Adrenal gland (tissue), 12 donors: ENCODE results near the gene GJA3. TPM values are rescaled to one million over a fixed set of nuclear protein-coding genes. Genes with fewer than 3 reads are reported as not detected.
A peak's percentile ranks its signal among the peaks of the same experiment; 100 is the strongest.

Source experiments
- DNase-seq, 7 donors: peaks; one replicate each; pipeline ENCODE4 v3.0.0-alpha.2; 2019 to 2020
- H3K27ac ChIP-seq, 5 donors: fragments of 200-600 bp; sonication (generic) in 4 of 5; 1 replicate in 3 of 5; 2 replicates in 2 of 5; pipeline versions ENCODE4 v1.5.1 to v1.8.0; 2016 to 2020; ENCODE audit warnings: mild to moderate bottlenecking in 1 of 5
- H3K27me3 ChIP-seq: fragments of 200-600 bp; 2 replicates; pipeline ENCODE4 v1.8.0; 2021
- H3K36me3 ChIP-seq, 2 donors: fragments of 200-600 bp; replicated peaks in 1 of 2; 1 replicate in 1 of 2; 2 replicates in 1 of 2; pipeline versions ENCODE4 v1.5.1 to v1.8.0; 2018 to 2022
- H3K4me1 ChIP-seq, 2 donors: fragments of 200-600 bp; replicated peaks in 1 of 2; 1 replicate in 1 of 2; 2 replicates in 1 of 2; pipeline versions ENCODE4 v1.5.1 to v1.8.0; 2018 to 2021
- H3K4me3 ChIP-seq, 4 donors: fragments of 200-600 bp; sonication (generic) in 3 of 4; one replicate each; pipeline ENCODE4 v1.5.1; 2016 to 2018
- H3K9me3 ChIP-seq, 3 donors: fragments of 200-600 bp; sonication (generic) in 1 of 3; replicated peaks in 1 of 3; 1 replicate in 2 of 3; 2 replicates in 1 of 3; pipeline versions ENCODE4 v1.5.1 to v1.8.0; 2016 to 2021
- POLR2A ChIP-seq, 2 donors: fragments of 450-650 bp; IDR thresholded peaks; one replicate each; pipeline ENCODE4 v1.6.1; 2017; ENCODE audit warnings: antibody characterized with exemption in 2 of 2, mild to moderate bottlenecking in 2 of 2, moderate library complexity in 1 of 2
- WGBS, 4 donors: extraction: QIAGEN DNeasy Blood & Tissue Kit in 2 of 4; methylation state at CpG; one replicate each; pipeline versions ENCODE4 v1.1.5 to v1.1.7; 2013 to 2017; 5-methylcytosine and 5-hydroxymethylcytosine counted together
- intact Hi-C, 2 donors: fragments of 100-400 bp; cut with DNase I; formaldehyde crosslinking; loops; one replicate each; pipeline versions ENCODE4 v1.14.1 to v1.15.0; 2022 to 2023
- polyA plus RNA-seq, 3 donors: library from polyadenylated mRNA; stranded (reverse); fragments of 200-250 nt in 2 of 3; fragments of 350-450 nt in 1 of 3; fragmentation: Illumina TruSeq in 1 of 3; extraction: RNeasy Lipid Tissue Mini Kit (QIAGEN cat#74804) in 1 of 3; gene quantifications; one replicate each; pipeline ENCODE4 v1.2.3, GENCODE V29; 2013 to 2014
- total RNA-seq, 9 donors: library from RNA; depleted of rRNA in 4 of 9; stranded (reverse); fragments of >200 nt in 4 of 9; fragments of 120-200 nt in 1 of 9; fragmentation: NEBNext Ultra II Directional in 1 of 9; extraction: Animal tissue kit (Norgen Biotek cat#: 25700) in 1 of 9; gene quantifications; one replicate each; pipeline versions ENCODE4 v1.1.0 to v1.2.4, GENCODE V29; 2013 to 2023
- TF ChIP-seq, protein P1 (sequence below), 6 experiments: fragments of 450-650 bp in 4 of 6; fragments of 200-600 bp in 2 of 6; sonication (generic) in 1 of 6; IDR thresholded peaks; 1 replicate in 5 of 6; 2 replicates in 1 of 6; pipeline versions ENCODE4 v1.5.1 to v1.8.0; 2016 to 2021; ENCODE audit warnings: antibody characterized with exemption in 6 of 6, mild to moderate bottlenecking in 2 of 6, moderate library complexity in 1 of 6
- donor health status: healthy with polysubstance abuse.
- donor health status: Bipolar disorder and iron deficiency.
- donor health status: DM: yes; HTN: yes; CAD: no.
- donor health status: DM: no; HTN: no; CAD: no.
- donor health status: DM: no; HTN: no; CAD: no.
- donor health status: DM: yes; HTN: yes; CAD: no.

GJA3 gene
- total and polyA plus RNA-seq, 12 donors: under 0.01 TPM; not detected in 11

GRCh38 chr13:20124303-20124702, 36.5 kb downstream of the GJA3 start:
- Histone ChIP-seq H3K27me3 (no peaks in the 10 kb centered on the region), H3K27ac (no peak overlapping the region), H3K4me3 (no peak overlapping the region), H3K36me3 (no peaks in the 10 kb centered on the region), H3K4me1 (peaks cover 11 to 13% of the 10 kb centered on the region in 2 donors), H3K9me3 (no peaks in the 10 kb centered on the region)
- WGBS, 4 donors: 64 to 81% (median 77%) methylated on average over 1 of the region's 1 CpG
- no peak for TF ChIP-seq POLR2A (IDR thresholded peaks at IDR 0.05)
- TF ChIP-seq, protein P1, sequence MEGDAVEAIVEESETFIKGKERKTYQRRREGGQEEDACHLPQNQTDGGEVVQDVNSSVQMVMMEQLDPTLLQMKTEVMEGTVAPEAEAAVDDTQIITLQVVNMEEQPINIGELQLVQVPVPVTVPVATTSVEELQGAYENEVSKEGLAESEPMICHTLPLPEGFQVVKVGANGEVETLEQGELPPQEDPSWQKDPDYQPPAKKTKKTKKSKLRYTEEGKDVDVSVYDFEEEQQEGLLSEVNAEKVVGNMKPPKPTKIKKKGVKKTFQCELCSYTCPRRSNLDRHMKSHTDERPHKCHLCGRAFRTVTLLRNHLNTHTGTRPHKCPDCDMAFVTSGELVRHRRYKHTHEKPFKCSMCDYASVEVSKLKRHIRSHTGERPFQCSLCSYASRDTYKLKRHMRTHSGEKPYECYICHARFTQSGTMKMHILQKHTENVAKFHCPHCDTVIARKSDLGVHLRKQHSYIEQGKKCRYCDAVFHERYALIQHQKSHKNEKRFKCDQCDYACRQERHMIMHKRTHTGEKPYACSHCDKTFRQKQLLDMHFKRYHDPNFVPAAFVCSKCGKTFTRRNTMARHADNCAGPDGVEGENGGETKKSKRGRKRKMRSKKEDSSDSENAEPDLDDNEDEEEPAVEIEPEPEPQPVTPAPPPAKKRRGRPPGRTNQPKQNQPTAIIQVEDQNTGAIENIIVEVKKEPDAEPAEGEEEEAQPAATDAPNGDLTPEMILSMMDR (IDR thresholded peaks at IDR 0.05): no peak
- peak in 1 of 7 donors; percentile 39 for DNase-seq
- intact Hi-C loops: no loop called here

DNA sequence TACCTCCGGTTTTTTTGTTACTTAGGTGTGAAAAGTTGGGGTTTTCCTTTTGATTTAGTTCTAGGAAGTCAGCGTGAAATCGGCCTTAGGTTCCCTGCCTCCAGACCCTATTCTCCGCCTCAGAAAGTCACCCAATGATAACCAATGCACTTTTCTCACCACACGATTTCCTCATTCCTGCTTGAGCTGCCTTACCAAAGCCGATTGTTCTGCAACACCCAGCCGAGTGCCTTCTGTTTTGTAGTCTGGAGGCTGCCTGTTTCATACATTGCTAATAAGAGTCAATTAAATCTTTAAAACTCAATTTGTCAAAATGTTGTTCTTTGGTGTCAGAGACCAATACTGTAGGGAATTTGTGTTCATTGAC, 39.7 kb downstream of the GJA3 start:
- TF ChIP-seq, protein P1 (IDR thresholded peaks at IDR 0.05): no peak
- TF ChIP-seq POLR2A (IDR thresholded peaks at IDR 0.05): no peak
- DNase-seq: peak in 1 of 7 donors; percentile 46
- peak overlapping the region in 1 of 5 donors; percentile 23 for H3K27ac ChIP-seq
- no peaks in the 10 kb centered on the region for H3K9me3 ChIP-seq
- H3K36me3 ChIP-seq: no peaks in the 10 kb centered on the region
- no peaks in the 10 kb centered on the region for H3K27me3 ChIP-seq
- 39 to 57% (median 51%) methylated on average over 6 to 7 of the region's 7 CpGs for WGBS, 4 donors
- no peak overlapping the region for H3K4me3 ChIP-seq
- intact Hi-C loops: no loop called here
- H3K4me1 ChIP-seq: peaks cover 0 to 9% of the 10 kb centered on the region in 2 donors

DNA sequence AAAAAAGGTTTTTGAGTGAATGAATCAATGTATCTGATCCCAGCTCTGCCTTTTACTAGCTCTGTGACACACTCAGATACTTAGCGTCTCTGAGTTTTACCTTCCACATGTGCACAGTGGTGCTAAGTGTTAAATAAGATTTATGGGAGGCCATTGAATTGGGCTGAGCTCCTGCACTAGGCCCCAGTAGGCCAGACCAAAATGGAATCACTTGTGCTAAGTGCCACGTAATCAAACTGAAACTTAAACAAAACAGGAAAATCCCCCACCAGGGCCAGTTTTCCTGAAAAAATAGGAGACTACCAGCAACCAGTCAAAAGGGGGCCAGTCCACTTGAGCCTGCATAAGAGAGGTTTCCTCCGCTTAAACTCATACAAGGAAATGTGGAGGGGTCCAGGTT, 40.9 kb downstream of the GJA3 start:
- TF ChIP-seq, protein P1 (IDR thresholded peaks at IDR 0.05): no peak
- no peak for TF ChIP-seq POLR2A (IDR thresholded peaks at IDR 0.05)
- Histone ChIP-seq H3K27me3 (no peaks in the 10 kb centered on the region), H3K4me3 (peak overlapping the region in 1 of 4 donors; percentile 39), H3K27ac (peak overlapping the region in 4 of 5 donors; percentile 61 to 88 (median 80)), H3K9me3 (no peaks in the 10 kb centered on the region), H3K36me3 (no peaks in the 10 kb centered on the region), H3K4me1 (peaks cover 0 to 3% of the 10 kb centered on the region in 2 donors)
- no peak for DNase-seq
- intact Hi-C loops: no loop called here
- WGBS, 4 donors: 72 to 83% (median 78%) methylated on average over 3 of the region's 3 CpGs

GRCh38 chr13:20118268-20119140, 42.3 kb downstream of the GJA3 start:
- 1 to 3% (median 1%) methylated on average over 17 to 54 of the region's 55 CpGs; no CpG with 5 or more reads in 1 of the 4 donors for WGBS, 4 donors
- Histone ChIP-seq H3K9me3 (no peaks in the 10 kb centered on the region), H3K27me3 (no peaks in the 10 kb centered on the region), H3K27ac (peak overlapping the region; percentile 59 to 88 (median 76)), H3K4me3 (peak overlapping the region in 3 of 4 donors; percentile 66 to 79 (median 72)), H3K4me1 (peaks cover 0 to 3% of the 10 kb centered on the region in 2 donors), H3K36me3 (no peaks in the 10 kb centered on the region)
- intact Hi-C loops: no loop called here
- TF ChIP-seq, protein P1 (IDR thresholded peaks at IDR 0.05): peak in 1 of 6 experiments; percentile 9
- no peak for TF ChIP-seq POLR2A (IDR thresholded peaks at IDR 0.05)
- DNase-seq: peak; percentile 57 to 80 (median 74)
